Lower lobe of right lung (tissue), 2 donors: ENCODE measurements around the gene SLC52A1. TPM values are rescaled to one million over a fixed set of nuclear protein-coding genes. Genes with fewer than 3 reads are reported as not detected.
"Not testable (repeated sequence)": the region's sequence is repeated elsewhere in the genome, so short reads cannot be mapped to it uniquely, and the experiment has no call there.

Source experiments
- ATAC-seq, 2 donors: fragments of 200-7000 bp; cut with Tn5 transposase; one replicate each; pipeline ENCODE4 v1.9.1; 2020 to 2022; ENCODE audit warnings: mild to moderate bottlenecking in 2 of 2, moderate library complexity in 2 of 2
- DNase-seq: peaks from one replicate; pipeline ENCODE4 v3.0.0-alpha.2; 2020
- H3K27ac ChIP-seq: fragments of 200-600 bp; one replicate; pipeline ENCODE4 v1.8.0; 2022
- H3K27me3 ChIP-seq: fragments of 200-600 bp; one replicate; pipeline ENCODE4 v1.8.0; 2022; ENCODE audit warnings: low read depth
- H3K36me3 ChIP-seq: fragments of 200-600 bp; one replicate; pipeline ENCODE4 v1.8.0; 2022; ENCODE audit warnings: mild to moderate bottlenecking
- H3K4me1 ChIP-seq: fragments of 200-600 bp; one replicate; pipeline ENCODE4 v1.8.0; 2022
- H3K4me3 ChIP-seq: fragments of 200-600 bp; one replicate; pipeline ENCODE4 v1.8.0; 2022; ENCODE audit warnings: mild to moderate bottlenecking
- H3K9me3 ChIP-seq: fragments of 200-600 bp; one replicate; pipeline ENCODE4 v1.8.0; 2022
- intact Hi-C: fragments of 100-400 bp; cut with DNase I; formaldehyde crosslinking; loops from one replicate; pipeline ENCODE4 v1.11.0; 2022
- total RNA-seq: library from RNA; stranded (reverse); fragmentation: NEBNext Ultra II Directional; extraction: Animal tissue kit (Norgen Biotek cat#: 25700); gene quantifications from one replicate; pipeline ENCODE4 v1.2.1, GENCODE V29; 2021
- TF ChIP-seq, protein P1 (sequence below): fragments of 200-600 bp; IDR thresholded peaks from one replicate; pipeline ENCODE4 v1.8.0; 2022; ENCODE audit warnings: antibody characterized with exemption, mild to moderate bottlenecking
- donor health status: DM: no; HTN: yes; CAD: no; lungs with severe emphysema.

Gene SLC52A1
- total RNA-seq, 1 donor from 2014 or later: 0.86 TPM

DNA sequence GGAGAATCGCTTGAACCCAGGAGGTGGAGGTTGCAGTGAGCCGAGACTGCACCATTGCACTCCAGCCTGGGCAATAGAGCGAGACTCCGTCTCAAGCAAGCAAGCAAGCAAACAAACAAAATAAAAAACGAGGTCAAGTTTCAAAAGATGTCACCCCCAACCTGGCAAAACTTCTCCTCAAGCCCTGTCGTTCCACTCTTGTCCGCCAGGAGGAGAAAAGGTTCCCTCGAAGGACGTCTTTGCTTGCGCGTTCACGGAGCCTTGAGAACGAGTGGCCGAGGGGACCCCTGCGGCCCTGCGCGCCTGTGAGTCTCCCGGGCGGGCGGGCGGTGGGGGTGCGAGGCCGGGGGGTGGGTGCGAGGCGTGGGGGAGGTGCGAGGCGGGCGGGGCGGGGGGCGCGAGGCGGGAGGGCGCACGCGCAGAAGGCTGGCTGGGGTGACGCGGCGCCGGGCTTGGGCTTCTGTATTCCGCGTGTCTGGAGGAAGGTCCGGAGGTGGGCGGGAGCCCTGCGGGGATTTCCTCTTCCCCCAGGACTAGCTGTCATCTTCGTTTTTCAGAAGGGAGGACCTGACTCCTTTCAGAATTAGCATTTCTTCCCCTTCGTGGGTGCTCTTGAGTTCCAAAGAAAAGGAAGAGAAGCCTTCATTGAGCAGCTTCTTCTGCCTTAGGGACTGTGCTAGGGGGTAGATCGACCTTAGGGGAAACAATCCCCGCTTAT, 3.7 kb downstream of the SLC52A1 start:
- Histone ChIP-seq H3K27me3 (peaks cover 15% of the 10 kb centered on the region), H3K4me3 (peak overlapping the region; percentile 53), H3K36me3 (no peaks in the 10 kb centered on the region), H3K27ac (peak overlapping the region; percentile 57), H3K9me3 (no peaks in the 10 kb centered on the region), H3K4me1 (peaks cover 12% of the 10 kb centered on the region)
- intact Hi-C loops: no loop called here
- TF ChIP-seq, protein P1, sequence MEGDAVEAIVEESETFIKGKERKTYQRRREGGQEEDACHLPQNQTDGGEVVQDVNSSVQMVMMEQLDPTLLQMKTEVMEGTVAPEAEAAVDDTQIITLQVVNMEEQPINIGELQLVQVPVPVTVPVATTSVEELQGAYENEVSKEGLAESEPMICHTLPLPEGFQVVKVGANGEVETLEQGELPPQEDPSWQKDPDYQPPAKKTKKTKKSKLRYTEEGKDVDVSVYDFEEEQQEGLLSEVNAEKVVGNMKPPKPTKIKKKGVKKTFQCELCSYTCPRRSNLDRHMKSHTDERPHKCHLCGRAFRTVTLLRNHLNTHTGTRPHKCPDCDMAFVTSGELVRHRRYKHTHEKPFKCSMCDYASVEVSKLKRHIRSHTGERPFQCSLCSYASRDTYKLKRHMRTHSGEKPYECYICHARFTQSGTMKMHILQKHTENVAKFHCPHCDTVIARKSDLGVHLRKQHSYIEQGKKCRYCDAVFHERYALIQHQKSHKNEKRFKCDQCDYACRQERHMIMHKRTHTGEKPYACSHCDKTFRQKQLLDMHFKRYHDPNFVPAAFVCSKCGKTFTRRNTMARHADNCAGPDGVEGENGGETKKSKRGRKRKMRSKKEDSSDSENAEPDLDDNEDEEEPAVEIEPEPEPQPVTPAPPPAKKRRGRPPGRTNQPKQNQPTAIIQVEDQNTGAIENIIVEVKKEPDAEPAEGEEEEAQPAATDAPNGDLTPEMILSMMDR: peak; percentile 78
- ATAC-seq (peak; percentile 83 to 90), DNase-seq (peak; percentile 90)

GRCh38 chr17:5030168-5030567, 5.1 kb downstream of the SLC52A1 start:
- H3K36me3 ChIP-seq, H3K27me3 ChIP-seq, H3K4me3 ChIP-seq, ATAC-seq, intact Hi-C loops, DNase-seq, H3K27ac ChIP-seq, H3K4me1 ChIP-seq, H3K9me3 ChIP-seq: not testable (repeated sequence)

DNA sequence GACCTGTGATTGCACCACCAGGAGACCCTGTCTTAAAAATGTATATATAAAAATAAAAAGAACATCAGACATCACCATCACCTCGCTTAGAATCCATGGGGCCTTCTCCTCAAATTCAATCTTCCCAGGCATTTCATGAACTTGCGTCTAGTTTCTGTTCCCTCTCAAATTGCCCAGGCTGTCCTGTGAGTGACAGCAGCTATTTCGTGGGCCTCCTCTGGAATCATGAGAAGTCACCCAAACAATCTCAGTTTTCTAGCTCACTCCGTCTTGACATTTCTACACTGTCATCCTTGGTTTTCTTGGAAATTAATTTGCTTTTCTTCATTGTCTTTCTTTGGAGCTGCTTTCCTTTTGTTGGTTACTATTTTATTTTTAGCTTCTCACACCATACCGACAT, 7.3 kb downstream of the SLC52A1 start:
- no peak overlapping the region for H3K4me3 ChIP-seq
- intact Hi-C loops: no loop called here
- TF ChIP-seq, protein P1: no peak
- H3K4me1 ChIP-seq: peaks cover 8% of the 10 kb centered on the region
- ATAC-seq (no peak), DNase-seq (no peak)
- H3K9me3 ChIP-seq: no peaks in the 10 kb centered on the region
- no peaks in the 10 kb centered on the region for H3K27me3 ChIP-seq
- no peak overlapping the region for H3K27ac ChIP-seq
- peaks cover 13% of the 10 kb centered on the region for H3K36me3 ChIP-seq

- ATAC-seq (no peak), DNase-seq (no peak)
Measured at GRCh38 chr17:5027299-5027698, 7.9 kb downstream of the SLC52A1 start.

GRCh38 chr17:5024604-5025003, 10.6 kb downstream of the SLC52A1 start:
- ATAC-seq (peak; percentile 60 to 78), DNase-seq (no peak)
- H3K4me3 ChIP-seq: no peak overlapping the region
- H3K4me1 ChIP-seq: no peaks in the 10 kb centered on the region
- H3K36me3 ChIP-seq: peaks cover 46% of the 10 kb centered on the region
- no peaks in the 10 kb centered on the region for H3K9me3 ChIP-seq
- intact Hi-C loops: no loop called here
- TF ChIP-seq, protein P1: no peak
- H3K27ac ChIP-seq: peak overlapping the region; percentile 56
- H3K27me3 ChIP-seq: no peaks in the 10 kb centered on the region

More at GRCh38 chr17:5027299-5027698, 7.9 kb downstream of the SLC52A1 start:
- intact Hi-C loops: no loop called here
- Histone ChIP-seq H3K9me3 (no peaks in the 10 kb centered on the region), H3K27ac (no peak overlapping the region), H3K27me3 (no peaks in the 10 kb centered on the region), H3K36me3 (peaks cover 19% of the 10 kb centered on the region), H3K4me1 (peaks cover 8% of the 10 kb centered on the region), H3K4me3 (no peak overlapping the region)
- TF ChIP-seq, protein P1: no peak

DNA sequence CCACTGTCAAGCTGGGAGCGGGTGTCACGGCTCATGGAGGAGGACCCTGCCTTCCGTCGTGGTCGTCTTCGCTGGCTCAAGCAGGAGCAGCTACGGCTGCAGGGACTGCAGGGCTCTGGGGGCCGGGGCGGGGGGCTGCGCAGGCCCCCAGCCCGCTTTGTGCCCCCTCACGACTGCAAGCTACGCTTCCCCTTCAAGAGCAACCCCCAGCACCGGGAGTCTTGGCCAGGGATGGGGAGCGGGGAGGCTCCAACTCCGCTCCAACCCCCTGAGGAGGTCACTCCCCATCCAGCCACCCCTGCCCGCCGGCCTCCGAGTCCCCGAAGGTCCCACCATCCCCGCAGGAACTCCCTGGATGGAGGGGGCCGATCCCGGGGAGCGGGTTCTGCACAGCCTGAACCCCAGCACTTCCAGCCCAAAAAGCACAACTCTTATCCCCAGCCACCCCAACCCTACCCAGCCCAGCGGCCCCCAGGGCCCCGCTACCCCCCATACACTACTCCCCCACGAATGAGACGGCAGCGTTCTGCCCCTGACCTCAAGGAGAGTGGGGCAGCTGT, 11.6 kb downstream of the SLC52A1 start:
- Histone ChIP-seq H3K27me3 (no peaks in the 10 kb centered on the region), H3K9me3 (no peaks in the 10 kb centered on the region), H3K4me1 (no peaks in the 10 kb centered on the region), H3K4me3 (no peak overlapping the region), H3K36me3 (peaks cover 55% of the 10 kb centered on the region), H3K27ac (peak overlapping the region; percentile 56)
- DNase-seq: no peak
- intact Hi-C loops: no loop called here
- ATAC-seq: peak in 1 of 2 donors; percentile 1
- TF ChIP-seq, protein P1: no peak
